Testis (tissue), 2 donors: ENCODE data around the gene CNN1.

Experiments
- POLR2A ChIP-seq: fragments of 450-650 bp; IDR thresholded peaks from one replicate; pipeline ENCODE4 v1.6.1; 2017; ENCODE audit warnings: antibody characterized with exemption, mild to moderate bottlenecking, moderate library complexity
- TF ChIP-seq, protein P1 (sequence below), 3 experiments: fragments of 450-650 bp in 2 of 3; fragments of 200-600 bp in 1 of 3; sonication (generic) in 1 of 3; IDR thresholded peaks; one replicate each; pipeline ENCODE4 v1.5.1; 2016 to 2019; ENCODE audit warnings: antibody characterized with exemption in 3 of 3, mild to moderate bottlenecking in 2 of 3, moderate library complexity in 1 of 3

GRCh38 chr19:11587975-11588631, 49.5 kb downstream of the CNN1 start:
- TF ChIP-seq, protein P1, sequence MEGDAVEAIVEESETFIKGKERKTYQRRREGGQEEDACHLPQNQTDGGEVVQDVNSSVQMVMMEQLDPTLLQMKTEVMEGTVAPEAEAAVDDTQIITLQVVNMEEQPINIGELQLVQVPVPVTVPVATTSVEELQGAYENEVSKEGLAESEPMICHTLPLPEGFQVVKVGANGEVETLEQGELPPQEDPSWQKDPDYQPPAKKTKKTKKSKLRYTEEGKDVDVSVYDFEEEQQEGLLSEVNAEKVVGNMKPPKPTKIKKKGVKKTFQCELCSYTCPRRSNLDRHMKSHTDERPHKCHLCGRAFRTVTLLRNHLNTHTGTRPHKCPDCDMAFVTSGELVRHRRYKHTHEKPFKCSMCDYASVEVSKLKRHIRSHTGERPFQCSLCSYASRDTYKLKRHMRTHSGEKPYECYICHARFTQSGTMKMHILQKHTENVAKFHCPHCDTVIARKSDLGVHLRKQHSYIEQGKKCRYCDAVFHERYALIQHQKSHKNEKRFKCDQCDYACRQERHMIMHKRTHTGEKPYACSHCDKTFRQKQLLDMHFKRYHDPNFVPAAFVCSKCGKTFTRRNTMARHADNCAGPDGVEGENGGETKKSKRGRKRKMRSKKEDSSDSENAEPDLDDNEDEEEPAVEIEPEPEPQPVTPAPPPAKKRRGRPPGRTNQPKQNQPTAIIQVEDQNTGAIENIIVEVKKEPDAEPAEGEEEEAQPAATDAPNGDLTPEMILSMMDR (IDR thresholded peaks at IDR 0.05): no peak
- TF ChIP-seq POLR2A: no peak
